Neural crest cell (in vitro differentiated cells): ENCODE results near the gene STAU1. TPM values are rescaled to one million over a fixed set of nuclear protein-coding genes. Genes with fewer than 3 reads are reported as not detected.
"Not testable (repeated sequence)": the region's sequence is repeated elsewhere in the genome, so short reads cannot be mapped to it uniquely, and the experiment has no call there.

Source experiments
- DNase-seq: peaks from one replicate; pipeline ENCODE4 v3.0.0; 2021; ENCODE audit warnings: low read depth, mixed read lengths, low spot score
- H3K27ac Mint-ChIP-seq: one replicate; pipeline ENCODE4 v1.8.0; 2021; ENCODE audit warnings: mild to moderate bottlenecking, mixed read lengths; ENCODE audit not compliant: unreplicated experiment
- H3K27me3 Mint-ChIP-seq: 2 replicates; pipeline ENCODE4 v1.8.0; 2021; ENCODE audit warnings: low read depth, mild to moderate bottlenecking, mixed read lengths
- H3K36me3 Mint-ChIP-seq: 2 replicates; pipeline ENCODE4 v1.8.0; 2021; ENCODE audit warnings: low read depth, mild to moderate bottlenecking, mixed read lengths
- H3K4me1 Mint-ChIP-seq: 2 replicates; pipeline ENCODE4 v1.8.0; 2021; ENCODE audit warnings: mixed read lengths
- H3K4me3 Mint-ChIP-seq: one replicate; pipeline ENCODE4 v1.8.0; 2021; ENCODE audit warnings: mild to moderate bottlenecking, mixed read lengths
- H3K9me3 Mint-ChIP-seq: 2 replicates; pipeline ENCODE4 v1.8.0; 2021; ENCODE audit warnings: mixed read lengths
- CTCF ChIP-seq: fragments of 200-600 bp; sonication (generic); conservative IDR thresholded peaks from 2 replicates; pipeline ENCODE4 v1.5.0; 2021; ENCODE audit warnings: antibody characterized with exemption, mild to moderate bottlenecking
- total RNA-seq: library from RNA; stranded (reverse); gene quantifications from 2 replicates; pipeline ENCODE4 v1.2.1, GENCODE V29; 2021

The STAU1 gene
- total RNA-seq, 1 donor from 2014 or later = 102 TPM

- no peaks in the 10 kb centered on the region for H3K4me1 Mint-ChIP-seq
- no peaks in the 10 kb centered on the region for H3K9me3 Mint-ChIP-seq
- H3K27ac Mint-ChIP-seq = no peak overlapping the region
- no peak for TF ChIP-seq CTCF
- H3K36me3 Mint-ChIP-seq = peaks cover 3% of the 10 kb centered on the region
- H3K27me3 Mint-ChIP-seq = no peaks in the 10 kb centered on the region
- no peak for DNase-seq
- H3K4me3 Mint-ChIP-seq = no peak overlapping the region
Measured at GRCh38 chr20:49140411-49140810, 47.7 kb downstream of the STAU1 start.

GRCh38 chr20:49138431-49138830 is 49.7 kb downstream of the STAU1 start:
- Mint-ChIP-seq H3K27me3 (no peaks in the 10 kb centered on the region), H3K4me1 (no peaks in the 10 kb centered on the region), H3K27ac (no peak overlapping the region), H3K9me3 (no peaks in the 10 kb centered on the region), H3K4me3 (no peak overlapping the region), H3K36me3 (peaks cover 3% of the 10 kb centered on the region)
- no peak for TF ChIP-seq CTCF
- no peak for DNase-seq

GRCh38 chr20:49136817-49137571 is 51.1 kb downstream of the STAU1 start:
- Mint-ChIP-seq H3K36me3 (peaks cover 3% of the 10 kb centered on the region), H3K4me1 (peaks cover 4% of the 10 kb centered on the region), H3K4me3 (no peak overlapping the region), H3K27ac (no peak overlapping the region), H3K9me3 (no peaks in the 10 kb centered on the region), H3K27me3 (no peaks in the 10 kb centered on the region)
- DNase-seq = no peak
- TF ChIP-seq CTCF = no peak

GRCh38 chr20:49134797-49135196 is 53.3 kb downstream of the STAU1 start:
- H3K9me3 Mint-ChIP-seq, H3K4me1 Mint-ChIP-seq, H3K27ac Mint-ChIP-seq, H3K4me3 Mint-ChIP-seq, DNase-seq, H3K27me3 Mint-ChIP-seq, H3K36me3 Mint-ChIP-seq: not testable (repeated sequence)

- no peak overlapping the region for H3K4me3 Mint-ChIP-seq
- H3K27ac Mint-ChIP-seq = peak overlapping the region; percentile 72
- H3K4me1 Mint-ChIP-seq = peaks cover 4% of the 10 kb centered on the region
Measured at GRCh38 chr20:49133571-49133970, 54.6 kb downstream of the STAU1 start.

More at GRCh38 chr20:49133571-49133970, 54.6 kb downstream of the STAU1 start:
- DNase-seq = no peak
- no peaks in the 10 kb centered on the region for H3K36me3 Mint-ChIP-seq
- H3K27me3 Mint-ChIP-seq = no peaks in the 10 kb centered on the region
- H3K9me3 Mint-ChIP-seq = no peaks in the 10 kb centered on the region
- no peak for TF ChIP-seq CTCF
